Anterior cingulate cortex (tissue), 58 donors: ENCODE data around the gene SMARCD2.
"Not testable (repeated sequence)": the region's sequence is repeated elsewhere in the genome, so short reads cannot be mapped to it uniquely, and the experiment has no call there.

Experiments used
- DNase-seq, 58 donors: peaks; one replicate each; lab custom pipeline; 2025; lab: John Stamatoyannopoulos, UW

The SMARCD2 gene

GRCh38 chr17:63842540-63843386 is at the start of gene SMARCD2:
SMARCD2 (minus strand) TSS chr17:63842685; CDS start chr17:63842674, 11 bp downstream.
- DNase-seq, result peak; percentile 89 to 100 (median 98)

DNA sequence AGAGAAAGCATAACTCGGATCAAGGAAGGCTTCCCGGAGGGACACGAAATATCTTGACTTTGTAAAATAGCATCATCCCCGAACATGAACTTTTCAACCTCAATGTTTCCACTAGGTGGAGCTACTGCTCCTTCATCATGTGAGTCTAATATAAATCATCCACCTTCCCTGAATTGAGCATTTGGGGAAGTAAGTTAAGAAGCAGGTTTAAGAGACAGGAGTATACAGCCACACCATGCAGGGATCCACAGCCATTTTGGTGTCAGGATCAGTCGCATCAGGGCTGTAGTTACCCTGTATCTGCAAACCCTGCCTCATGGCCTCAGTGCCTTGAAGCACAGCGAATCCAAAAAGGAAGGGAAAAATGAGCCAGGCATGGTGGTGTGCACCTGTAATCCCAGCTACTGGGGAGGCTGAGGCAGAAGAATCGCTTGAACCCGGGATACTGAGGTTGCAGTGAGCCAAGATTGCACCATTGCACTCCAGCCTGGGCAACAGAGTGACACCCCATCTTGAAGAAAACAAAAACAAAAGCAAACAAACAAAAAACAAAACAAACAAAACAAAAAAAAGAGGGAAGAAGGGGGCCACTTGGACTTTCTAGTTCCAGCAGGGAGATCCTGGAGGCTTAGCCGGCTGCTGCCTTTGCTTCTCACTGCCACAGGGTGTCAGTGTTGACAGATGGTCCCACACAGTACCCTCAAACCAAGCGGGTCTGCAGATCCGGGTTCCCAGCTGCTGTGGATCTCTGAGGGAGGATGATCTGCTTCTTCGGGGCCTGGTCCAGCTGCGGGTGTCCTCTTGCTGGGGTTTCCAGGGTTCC is 46.8 kb upstream of the SMARCD2 start:
- peak in 15 of 58 donors; percentile 1 to 31 (median 9) for DNase-seq

DNA sequence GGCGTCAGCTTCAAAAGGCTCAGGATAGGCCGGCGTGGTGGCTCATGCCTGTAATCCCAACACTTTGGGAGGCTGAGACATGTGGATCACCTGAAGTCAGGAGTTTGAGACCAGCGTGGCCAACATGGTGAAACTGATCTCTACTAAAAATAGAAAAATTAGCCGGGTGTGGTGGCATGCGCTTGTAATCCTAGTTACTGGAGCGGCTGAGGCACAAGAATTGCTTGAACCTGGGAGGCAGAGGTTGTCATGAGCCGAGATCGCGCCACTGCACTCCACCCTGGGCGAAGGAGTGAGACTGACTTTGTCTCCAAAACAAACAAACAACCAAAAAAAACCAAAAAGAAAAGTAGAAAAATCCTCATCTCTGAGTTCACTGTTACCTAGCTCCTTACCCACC is 42.6 kb upstream of the SMARCD2 start:
- not testable (repeated sequence) for DNase-seq

DNA sequence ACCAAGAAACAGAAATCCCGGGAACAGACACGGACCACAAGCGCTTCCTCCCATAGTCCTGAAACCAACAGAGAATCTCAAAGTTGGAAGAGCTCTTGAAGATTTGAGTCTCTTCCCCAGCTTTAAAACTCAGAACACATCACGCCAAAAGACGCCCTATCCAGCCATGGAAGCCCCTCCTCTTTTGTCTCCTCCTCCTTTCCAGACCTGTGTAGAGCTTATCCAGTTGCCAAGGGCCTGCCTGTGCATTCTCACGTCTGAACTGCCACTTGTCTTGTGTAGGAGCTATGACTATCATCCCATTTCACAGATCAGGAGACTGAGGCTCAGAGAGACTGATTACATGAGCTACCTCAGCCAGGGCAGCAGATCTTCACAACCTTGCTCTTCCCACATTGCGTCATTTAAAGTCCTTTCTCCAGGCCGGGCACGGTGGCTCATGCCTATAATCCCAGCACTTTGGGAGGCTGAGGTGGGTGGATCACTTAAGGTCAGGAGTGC is 40.2 kb upstream of the SMARCD2 start:
- DNase-seq, result not testable (repeated sequence)

DNA sequence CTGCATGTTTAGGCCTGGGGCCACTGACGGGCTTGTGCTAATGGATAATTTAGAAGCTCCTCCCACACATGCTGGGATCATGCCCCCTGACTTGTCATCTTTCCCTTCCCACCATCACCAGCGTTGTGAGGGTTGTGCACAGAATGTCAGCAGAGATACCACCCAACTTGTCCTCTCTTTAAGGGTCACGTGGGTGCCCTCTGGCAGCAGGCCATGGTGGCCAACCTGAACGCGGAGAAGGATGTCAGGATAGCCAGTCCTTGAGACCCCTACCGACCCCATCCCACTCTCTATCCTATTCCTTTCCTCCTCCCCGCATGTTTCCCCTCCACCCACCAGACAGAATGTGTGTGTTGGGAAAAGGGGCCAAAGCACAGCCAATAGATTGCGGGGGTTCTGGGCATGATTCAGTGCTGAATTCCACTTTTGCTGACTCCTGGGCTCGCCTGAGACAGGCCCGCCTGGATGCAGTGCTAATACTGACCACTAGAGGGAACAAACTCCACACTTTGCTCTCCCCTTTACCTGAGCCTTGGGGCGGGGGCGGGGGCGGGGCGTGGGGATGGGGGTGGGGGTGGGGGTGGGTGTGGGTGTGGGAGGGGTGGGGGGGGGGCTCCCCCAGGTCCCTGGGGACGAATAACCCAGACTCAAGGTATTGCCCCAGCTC is 39.6 kb upstream of the SMARCD2 start, which contains the start of gene GH2:
Gene GH2 (minus strand): TSS at position 10 of the 667 bp plus-strand sequence. CDS start 143 bp downstream, outside the sequence.
- DNase-seq, result peak in 4 of 58 donors; percentile 2 to 11 (median 8)

GRCh38 chr17:63881337-63881736 is 38.9 kb upstream of the SMARCD2 start:
- DNase-seq, result not testable (repeated sequence)

DNA sequence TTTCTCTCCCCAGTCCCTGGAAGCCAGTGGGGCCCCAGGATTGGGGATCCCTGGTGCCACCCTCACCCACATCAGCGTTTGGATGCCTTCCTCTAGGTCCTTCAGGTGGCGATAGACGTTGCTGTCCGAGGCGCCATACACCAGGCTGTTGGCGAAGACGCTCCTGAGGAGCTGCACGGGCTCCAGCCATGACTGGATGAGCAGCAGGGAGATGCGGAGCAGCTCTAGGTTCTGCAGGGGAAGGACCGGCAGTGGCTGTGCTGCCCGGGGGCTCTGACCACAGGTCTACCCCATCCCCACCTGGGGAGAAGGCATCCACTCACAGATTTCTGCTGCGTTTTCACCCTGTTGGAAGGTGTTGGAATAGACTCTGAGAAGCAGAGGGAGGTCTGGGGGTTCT is 38.2 kb upstream of the SMARCD2 start:
- no peak for DNase-seq

GRCh38 chr17:63878413-63878812 is 35.9 kb upstream of the SMARCD2 start:
- DNase-seq, result not testable (repeated sequence)

- not testable (repeated sequence) for DNase-seq
Measured at GRCh38 chr17:63874693-63875092, 32.2 kb upstream of the SMARCD2 start.

DNA sequence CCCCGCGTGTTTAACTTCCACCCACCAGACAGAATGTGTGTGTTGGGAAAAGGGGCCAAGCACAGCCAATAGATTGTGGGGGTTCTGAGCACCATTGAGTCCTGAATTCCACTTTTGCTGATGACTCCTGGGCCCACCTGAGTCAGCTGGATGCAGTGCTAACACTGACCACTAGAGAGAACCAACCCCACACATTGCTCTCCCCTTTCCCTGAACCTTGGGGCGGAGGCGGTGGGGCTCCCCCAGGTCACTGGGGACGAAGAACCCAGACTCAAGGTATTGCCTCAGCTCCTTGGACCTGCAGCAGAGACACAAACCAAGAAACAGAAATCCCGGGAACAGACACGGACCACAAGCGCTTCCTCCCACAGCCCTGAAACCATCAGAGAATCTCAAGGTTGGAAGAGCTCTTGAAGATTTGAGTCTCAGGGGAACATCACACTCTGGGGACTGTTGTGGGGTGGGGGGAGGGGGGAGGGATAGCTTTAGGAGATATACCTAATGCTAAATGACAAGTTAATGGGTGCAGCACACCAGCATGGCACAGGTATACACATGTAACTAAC is 31.7 kb upstream of the SMARCD2 start:
- DNase-seq, result not testable (repeated sequence)

GRCh38 chr17:63873577-63873976 is 31.1 kb upstream of the SMARCD2 start, which contains the start of gene CSH2:
CSH2 (minus strand) TSS chr17:63873677; CDS start chr17:63873614, 63 bp downstream.
- not testable (repeated sequence) for DNase-seq

DNA sequence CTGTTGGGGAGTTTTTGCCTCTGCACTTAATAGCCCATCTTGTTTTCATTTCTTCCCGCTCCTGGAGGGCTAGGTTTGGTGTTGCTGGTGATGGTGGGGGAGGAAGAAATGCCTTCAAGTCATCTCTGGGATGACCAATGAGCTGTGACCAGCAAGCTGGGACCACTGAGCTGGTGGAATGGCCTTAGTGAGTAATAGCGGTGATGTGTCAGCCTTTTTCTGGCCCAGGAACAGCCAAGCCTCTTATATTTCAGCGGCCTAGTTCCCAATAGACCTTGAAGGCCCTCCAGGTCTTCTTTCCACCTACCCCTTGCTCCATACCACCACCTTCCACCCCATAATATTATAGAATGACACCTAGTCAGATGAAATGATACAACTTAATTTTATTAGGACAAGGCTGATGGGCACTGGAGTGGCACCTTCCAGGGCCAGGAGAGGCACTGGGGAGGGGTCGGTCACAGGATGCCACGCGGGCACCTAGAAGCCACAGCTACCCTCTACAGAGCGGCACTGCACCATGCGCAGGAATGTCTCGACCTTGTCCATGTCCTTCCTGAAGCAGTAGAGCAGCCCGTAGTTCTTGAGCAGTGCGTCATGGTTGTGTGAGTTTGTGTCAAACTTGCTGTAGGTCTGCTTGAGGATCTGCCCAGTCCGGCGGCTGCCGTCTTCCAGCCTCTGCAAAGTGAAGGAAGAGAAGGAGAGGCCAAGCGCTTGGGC is 29.3 kb upstream of the SMARCD2 start:
- DNase-seq, result not testable (repeated sequence)

DNA sequence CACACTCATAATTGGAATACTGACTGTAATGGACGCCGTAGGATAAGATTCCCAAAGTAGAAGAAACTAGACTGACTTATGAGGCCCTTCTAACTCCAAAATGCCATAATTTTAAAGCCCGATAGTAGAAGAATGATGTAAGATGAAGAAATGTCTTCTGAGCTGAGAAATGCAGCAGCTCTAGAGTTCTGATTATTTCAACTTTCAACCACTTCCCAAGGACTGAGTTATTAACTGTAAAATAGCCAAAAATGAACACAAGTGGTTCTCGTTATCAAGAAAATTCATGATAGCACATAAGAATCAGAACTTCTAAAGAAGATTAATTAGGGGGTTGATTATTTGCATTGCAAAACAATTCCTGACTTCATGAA is 27.8 kb upstream of the SMARCD2 start:
- not testable (repeated sequence) for DNase-seq

GRCh38 chr17:63869491-63870291 is 27.2 kb upstream of the SMARCD2 start:
- not testable (repeated sequence) for DNase-seq

DNA sequence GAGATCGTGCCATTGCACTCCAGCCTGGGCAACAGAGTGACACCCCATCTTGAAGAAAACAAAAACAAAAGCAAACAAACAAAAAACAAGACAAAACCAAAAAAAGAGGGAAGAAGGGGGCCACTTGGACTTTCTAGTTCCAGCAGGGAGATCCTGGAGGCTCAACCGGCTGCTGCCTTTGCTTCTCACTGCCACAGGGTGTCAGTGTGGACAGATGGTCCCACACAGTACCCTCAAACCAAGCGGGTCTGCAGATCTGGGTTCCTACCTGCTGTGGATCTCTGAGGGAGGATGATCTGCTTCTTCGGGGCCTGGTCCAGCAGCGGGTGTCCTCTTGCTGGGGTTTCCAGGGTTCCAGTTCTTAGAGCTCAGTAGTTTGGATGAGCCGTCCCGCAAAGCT is 24.1 kb upstream of the SMARCD2 start:
- DNase-seq, result not testable (repeated sequence)

GRCh38 chr17:63859257-63859656 is 16.8 kb upstream of the SMARCD2 start:
- DNase-seq, result no peak

GRCh38 chr17:63856425-63856824 is 13.9 kb upstream of the SMARCD2 start:
- DNase-seq, result not testable (repeated sequence)

- DNase-seq, result no peak
Measured at GRCh38 chr17:63855185-63855584, 12.7 kb upstream of the SMARCD2 start.
